ENCODE results near the gene GCC2.
A peak's percentile ranks its signal among the peaks of the same experiment; 100 is the strongest.
"Not testable (repeated sequence)": the region's sequence is repeated elsewhere in the genome, so short reads cannot be mapped to it uniquely, and the experiment has no call there.

The GCC2 gene

GRCh38 chr2:108491848-108492247, 42.8 kb downstream of the GCC2 start:
- TF ChIP-seq CTCF (conservative IDR thresholded peaks at IDR 0.05) (no peak), ZFX (IDR thresholded peaks at IDR 0.05) (no peak)
- no peak overlapping the region for H3K27ac ChIP-seq

GRCh38 chr2:108492364-108492763, 43.4 kb downstream of the GCC2 start:
- TF ChIP-seq CTCF (conservative IDR thresholded peaks at IDR 0.05) (no peak), ZFX (IDR thresholded peaks at IDR 0.05) (no peak)
- no peak overlapping the region for H3K27ac ChIP-seq

- not testable (repeated sequence) for H3K27ac ChIP-seq
These were observed 47.2 kb downstream of the GCC2 start for GRCh38 chr2:108496167-108496566.

GRCh38 chr2:108507620-108508019, 58.6 kb downstream of the GCC2 start:
- H3K27ac ChIP-seq: not testable (repeated sequence)

- not testable (repeated sequence) for H3K27ac ChIP-seq
These were observed 63.4 kb downstream of the GCC2 start for GRCh38 chr2:108512431-108512830.

GRCh38 chr2:108514478-108514877, 65.5 kb downstream of the GCC2 start:
- H3K27ac ChIP-seq: not testable (repeated sequence)

GRCh38 chr2:108524688-108525087, 75.7 kb downstream of the GCC2 start:
- not testable (repeated sequence) for H3K27ac ChIP-seq

GRCh38 chr2:108525258-108525657, 76.3 kb downstream of the GCC2 start:
- not testable (repeated sequence) for H3K27ac ChIP-seq

GRCh38 chr2:108531674-108532055, 82.7 kb downstream of the GCC2 start:
- H3K27ac ChIP-seq: no peak overlapping the region

GRCh38 chr2:108533832-108534583, 85.0 kb downstream of the GCC2 start, which contains the start of gene LIMS1:
TSS of gene LIMS1 (plus strand) at chr2:108534470. CDS start at chr2:108534563, 93 bp downstream.
- TF ChIP-seq ZFX (IDR thresholded peaks at IDR 0.05) (no peak), CTCF (conservative IDR thresholded peaks at IDR 0.05) (peak; percentile 19)
- H3K27ac ChIP-seq: peak within 1 kb of the TSS; percentile 98

More at GRCh38 chr2:108531674-108532055, 82.7 kb downstream of the GCC2 start:
- TF ChIP-seq CTCF (conservative IDR thresholded peaks at IDR 0.05): no peak
- TF ChIP-seq ZFX (IDR thresholded peaks at IDR 0.05): no peak
